Activated CD8-positive, alpha-beta T cell treated with anti-CD3 and anti-CD28 coated beads, Interleukin-2, amount 10 ng/mL, durations not matched to agents 7 days and 5 days (primary cell): ENCODE results near the gene PDAP1. TPM values are rescaled to one million over a fixed set of nuclear protein-coding genes. Genes with fewer than 3 reads are reported as not detected.
"Not testable (repeated sequence)": the region's sequence is repeated elsewhere in the genome, so short reads cannot be mapped to it uniquely, and the experiment has no call there.

ENCODE experiments used
- ATAC-seq: fragments of 150-1000 bp; cut with Tn5 transposase; one replicate; pipeline ENCODE4 v1.10.0; 2021; ENCODE audit warnings: moderate library complexity
- CTCF ChIA-PET: fragments of 350-600 bp; sonication (Branson Sonifier 250); formaldehyde crosslinking; loops from one replicate; lab custom pipeline; 2021; ENCODE audit warnings: antibody characterized with exemption; lab: Charles Lee
- POLR2A ChIA-PET: fragments of 350-600 bp; sonication (Branson Sonifier 250); formaldehyde crosslinking; loops from one replicate; lab custom pipeline; 2021; ENCODE audit warnings: antibody characterized with exemption; lab: Charles Lee
- DNase-seq: peaks from one replicate; pipeline ENCODE4 v3.0.0-alpha.2; 2020
- H3K27ac Mint-ChIP-seq: one replicate; pipeline ENCODE4 v1.8.0; 2021; ENCODE audit warnings: mild to moderate bottlenecking, mixed read lengths
- H3K27me3 Mint-ChIP-seq: one replicate; pipeline ENCODE4 v1.8.0; 2021; ENCODE audit warnings: low read depth, mixed read lengths
- H3K36me3 Mint-ChIP-seq: one replicate; pipeline ENCODE4 v1.8.0; 2021; ENCODE audit warnings: low read depth, mixed read lengths
- H3K4me1 Mint-ChIP-seq: one replicate; pipeline ENCODE4 v1.8.0; 2021; ENCODE audit warnings: low read depth, mixed read lengths
- H3K4me3 Mint-ChIP-seq: one replicate; pipeline ENCODE4 v1.8.0; 2021; ENCODE audit warnings: mild to moderate bottlenecking, mixed read lengths
- H3K9me3 Mint-ChIP-seq: one replicate; pipeline ENCODE4 v1.8.0; 2022; ENCODE audit warnings: mixed read lengths; ENCODE audit not compliant: insufficient read depth
- total RNA-seq, 2 experiments: library from RNA; stranded (reverse); gene quantifications; one replicate each; pipeline ENCODE4 v1.2.3, GENCODE V29; 2021

PDAP1 gene
- total RNA-seq, 2 experiments from 2014 or later: 104 TPM

GRCh38 chr7:99359465-99360154 lies 48.8 kb downstream of the PDAP1 start:
- Mint-ChIP-seq H3K4me3 (no peak overlapping the region), H3K4me1 (peaks cover 3% of the 10 kb centered on the region), H3K9me3 (no peaks in the 10 kb centered on the region), H3K27me3 (no peaks in the 10 kb centered on the region), H3K27ac (no peak overlapping the region), H3K36me3 (peaks cover 51% of the 10 kb centered on the region)
- ATAC-seq: no peak
- ChIA-PET CTCF (interaction anchor here (1.0 kb wide), 1 partner anchor 9 kb away, joined by 3 read pairs; no protein-coding TSS in a partner anchor), POLR2A (interaction anchor here (0.9 to 1.0 kb wide), 2 partner anchors 9 to 49 kb away, joined by 3 read pairs; partner anchors contain the start of genes BUD31 and PDAP1)
- DNase-seq: no peak

- POLR2A ChIA-PET: not testable (repeated sequence)
These were observed 49.9 kb downstream of the PDAP1 start for GRCh38 chr7:99358521-99358920.

GRCh38 chr7:99357701-99358490 lies 50.5 kb downstream of the PDAP1 start:
- Mint-ChIP-seq H3K4me3 (no peak overlapping the region), H3K4me1 (peaks cover 3% of the 10 kb centered on the region), H3K27ac (no peak overlapping the region), H3K36me3 (peaks cover 45% of the 10 kb centered on the region), H3K9me3 (no peaks in the 10 kb centered on the region), H3K27me3 (no peaks in the 10 kb centered on the region)
- DNase-seq (no peak), ATAC-seq (no peak)
- CTCF ChIA-PET: no interaction called here
- POLR2A ChIA-PET: no interaction called here

More at GRCh38 chr7:99358521-99358920, 49.9 kb downstream of the PDAP1 start:
- H3K4me3 Mint-ChIP-seq, H3K27ac Mint-ChIP-seq, DNase-seq, ATAC-seq, H3K27me3 Mint-ChIP-seq, H3K9me3 Mint-ChIP-seq, H3K4me1 Mint-ChIP-seq, CTCF ChIA-PET: not testable (repeated sequence)
- H3K36me3 Mint-ChIP-seq: peaks cover 50% of the 10 kb centered on the region

GRCh38 chr7:99355098-99355497 lies 53.3 kb downstream of the PDAP1 start:
- POLR2A ChIA-PET: interaction anchor here (0.6 kb wide), 1 partner anchor 179 kb away, joined by 3 read pairs; no protein-coding TSS in a partner anchor
- CTCF ChIA-PET: interaction anchor here (1.2 kb wide), 1 partner anchor 81 kb away, joined by 3 read pairs; no protein-coding TSS in a partner anchor
- H3K36me3 Mint-ChIP-seq: peaks cover 49% of the 10 kb centered on the region

GRCh38 chr7:99352247-99352646 lies 56.1 kb downstream of the PDAP1 start:
- no peak for ATAC-seq
- no peaks in the 10 kb centered on the region for H3K4me1 Mint-ChIP-seq
- no peak overlapping the region for H3K27ac Mint-ChIP-seq
- H3K36me3 Mint-ChIP-seq: peaks cover 41% of the 10 kb centered on the region
- ChIA-PET POLR2A (interaction anchor here (0.6 kb wide), 1 partner anchor 17 kb away, joined by 3 read pairs; no protein-coding TSS in a partner anchor), CTCF (no interaction called here)
- no peak for DNase-seq
- H3K9me3 Mint-ChIP-seq: no peaks in the 10 kb centered on the region
- no peaks in the 10 kb centered on the region for H3K27me3 Mint-ChIP-seq
- H3K4me3 Mint-ChIP-seq: no peak overlapping the region

More at GRCh38 chr7:99355098-99355497, 53.3 kb downstream of the PDAP1 start:
- Mint-ChIP-seq H3K9me3 (no peaks in the 10 kb centered on the region), H3K27ac (no peak overlapping the region), H3K4me3 (no peak overlapping the region), H3K4me1 (no peaks in the 10 kb centered on the region), H3K27me3 (no peaks in the 10 kb centered on the region)
- DNase-seq (no peak), ATAC-seq (no peak)

- ATAC-seq, H3K27me3 Mint-ChIP-seq, H3K9me3 Mint-ChIP-seq, DNase-seq, H3K4me1 Mint-ChIP-seq, H3K4me3 Mint-ChIP-seq, H3K27ac Mint-ChIP-seq: not testable (repeated sequence)
- H3K36me3 Mint-ChIP-seq: peaks cover 40% of the 10 kb centered on the region
- CTCF ChIA-PET: interaction anchor here (0.7 to 0.9 kb wide), 3 partner anchors 9 to 11 kb away, joined by 3 read pairs; no protein-coding TSS in a partner anchor
- POLR2A ChIA-PET: interaction anchor here (0.7 kb wide), 1 partner anchor 10 kb away, joined by 3 read pairs; no protein-coding TSS in a partner anchor
These were observed 57.8 kb downstream of the PDAP1 start for GRCh38 chr7:99350641-99351040.

Other genes starting within 250 kb of the PDAP1 start
- gene KPNA7, start 200.5 kb downstream of the PDAP1 start, total RNA-seq: not detected
- not detected for gene MYH16, start 135.8 kb downstream of the PDAP1 start, total RNA-seq
- 10 to 100 TPM; 51.4 to 56.1 TPM for gene ARPC1A, start 82.7 kb downstream of the PDAP1 start, total RNA-seq
- 100 to 1,000 TPM; 408 to 412 TPM for gene ARPC1B, start 33.9 kb downstream of the PDAP1 start, total RNA-seq
- 100 to 1,000 TPM; 101 to 110 TPM for gene BUD31, start 372 bp upstream of the PDAP1 start, total RNA-seq
- gene PTCD1, start 30.2 kb upstream of the PDAP1 start, total RNA-seq: 10 to 100 TPM; 10.9 to 13.4 TPM
- 10 to 100 TPM; 64.0 to 65.8 TPM for gene CPSF4, start 30.3 kb upstream of the PDAP1 start, total RNA-seq
- 100 to 1,000 TPM; 437 to 479 TPM for gene ATP5MF, start 57.6 kb upstream of the PDAP1 start, total RNA-seq
- 10 to 100 TPM; 21.5 to 24.2 TPM for gene ZNF789, start 64.3 kb upstream of the PDAP1 start, total RNA-seq
- 10 to 100 TPM; 48.3 to 58.1 TPM for gene ZNF394, start 91.7 kb upstream of the PDAP1 start, total RNA-seq
- 10 to 100 TPM; 13.9 TPM for gene ZKSCAN5, start 96.1 kb upstream of the PDAP1 start, total RNA-seq
- 1 to 10 TPM; 5.1 to 5.4 TPM for gene FAM200A, start 143.5 kb upstream of the PDAP1 start, total RNA-seq
- gene ZNF655, start 150.0 kb upstream of the PDAP1 start, total RNA-seq: 100 to 1,000 TPM; 101 to 108 TPM
- gene TMEM225B, start 189.7 kb upstream of the PDAP1 start, total RNA-seq: 1 to 10 TPM; 1.2 to 1.4 TPM
- gene ZSCAN25, start 208.3 kb upstream of the PDAP1 start, total RNA-seq: 10 to 100 TPM; 34.8 to 36.3 TPM